ENCODE data around the gene ZNF227.
"Not testable (repeated sequence)": the region's sequence is repeated elsewhere in the genome, so short reads cannot be mapped to it uniquely, and the experiment has no call there.

Gene ZNF227

GRCh38 chr19:44236384-44236783 lies 24.1 kb downstream of the ZNF227 start:
- CTCF ChIA-PET, result no interaction called here
- DNase-seq (ENCODE audit: extremely low spot score), result no peak
- POLR2A ChIA-PET, result no interaction called here
- no peak for TF ChIP-seq CTCF (IDR thresholded peaks at IDR 0.05; ENCODE audit: control extremely low read depth, extremely low read depth, low read depth, missing control alignments)

- POLR2A ChIA-PET; CTCF ChIA-PET; DNase-seq (ENCODE audit: extremely low spot score): not testable (repeated sequence)
These were observed 40.0 kb downstream of the ZNF227 start for GRCh38 chr19:44252332-44252731.

DNA sequence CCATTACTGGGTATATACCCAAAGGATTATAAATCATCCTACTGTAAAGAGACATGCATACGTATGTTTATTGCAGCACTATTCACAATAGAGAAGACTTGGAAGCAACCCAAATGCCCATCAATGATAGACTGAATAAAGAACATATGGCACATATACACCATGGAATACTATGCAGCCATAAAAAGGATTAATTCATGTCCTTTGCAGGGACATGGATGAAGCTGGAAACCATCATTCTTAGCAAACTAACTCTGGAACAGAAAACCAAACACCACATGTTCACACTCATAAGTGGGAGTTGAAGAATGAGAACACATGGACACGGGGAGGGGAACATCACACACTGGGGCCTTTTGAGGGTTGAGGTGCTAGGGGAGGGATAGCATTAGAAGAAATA lies 41.1 kb downstream of the ZNF227 start:
- CTCF ChIA-PET; DNase-seq (ENCODE audit: extremely low spot score); POLR2A ChIA-PET: not testable (repeated sequence)

DNA sequence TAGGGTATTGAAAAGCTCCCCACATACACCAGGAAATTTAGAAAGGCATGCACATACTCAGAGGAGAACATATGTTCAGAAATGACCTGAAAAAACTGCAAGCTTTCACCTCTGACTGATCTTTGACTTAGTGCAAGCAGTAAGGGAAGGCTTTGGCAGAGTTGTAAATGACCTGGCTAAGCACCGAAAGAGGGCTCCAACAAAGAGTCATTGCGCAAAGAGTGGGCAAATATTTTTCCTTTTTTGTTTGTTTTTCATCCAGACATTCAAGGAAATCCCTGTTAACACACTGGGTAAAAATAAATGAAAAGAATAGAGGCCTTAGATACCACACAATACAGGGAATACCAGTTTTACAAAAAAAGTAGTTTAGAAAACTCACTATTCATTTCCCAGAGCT lies 42.2 kb downstream of the ZNF227 start:
- POLR2A ChIA-PET, result no interaction called here
- CTCF ChIA-PET, result no interaction called here

DNA sequence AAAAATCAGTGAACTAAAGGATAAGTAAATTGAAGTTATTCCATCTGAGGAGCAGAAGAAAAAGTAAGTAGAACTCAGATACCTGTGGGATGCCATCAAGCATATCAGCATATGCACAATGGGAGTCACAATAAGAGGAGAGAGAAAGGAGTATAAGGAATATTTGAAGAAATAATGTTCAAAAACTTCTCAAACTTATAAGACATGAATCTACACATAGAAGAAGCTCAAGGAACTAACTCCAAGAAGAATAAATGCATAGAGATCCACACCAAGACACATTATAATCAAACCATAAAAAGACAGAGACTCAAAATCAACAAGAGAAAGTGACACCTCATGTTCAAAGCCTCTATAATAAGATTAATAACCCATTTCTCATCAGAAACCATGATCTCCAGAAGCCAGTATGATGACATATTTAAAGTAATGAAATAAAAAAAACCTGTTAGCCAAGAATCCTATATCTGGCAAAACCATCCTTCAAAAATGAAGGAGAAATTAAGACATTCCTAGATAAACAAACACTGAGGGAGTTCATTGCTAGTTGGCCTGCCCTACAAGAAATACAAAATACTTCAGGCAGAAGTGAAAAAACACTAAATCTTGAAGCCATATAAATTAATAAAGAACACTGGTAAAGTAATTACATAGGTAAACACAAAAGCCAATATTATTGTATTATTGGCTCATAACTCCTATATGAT lies 43.5 kb downstream of the ZNF227 start:
- TF ChIP-seq CTCF (IDR thresholded peaks at IDR 0.05; ENCODE audit: control extremely low read depth, extremely low read depth, low read depth, missing control alignments), result no peak
- no peak for DNase-seq (ENCODE audit: extremely low spot score)
- ChIA-PET CTCF (no interaction called here), POLR2A (no interaction called here)

More for the DNA sequence above, 42.2 kb downstream of the ZNF227 start:
- no peak for DNase-seq (ENCODE audit: extremely low spot score)
- no peak for TF ChIP-seq CTCF (IDR thresholded peaks at IDR 0.05; ENCODE audit: control extremely low read depth, extremely low read depth, low read depth, missing control alignments)

DNA sequence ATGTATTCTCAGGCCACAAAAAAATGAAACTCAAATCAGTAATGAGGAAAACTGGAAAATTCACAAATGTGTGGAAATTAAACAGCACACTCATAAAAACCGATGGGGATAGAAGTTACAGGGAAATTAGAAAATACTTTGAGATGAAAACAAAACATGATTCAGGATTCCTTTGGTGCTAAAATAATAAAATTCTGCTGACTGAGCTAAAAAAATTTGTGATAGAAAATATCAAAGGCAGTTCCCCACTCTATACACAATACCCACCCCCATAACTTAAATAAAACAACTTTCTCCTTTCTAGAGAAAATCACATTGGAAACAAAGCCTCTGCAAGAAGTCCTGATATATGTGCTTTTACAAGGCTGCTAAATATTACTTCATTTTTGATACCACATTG lies 45.8 kb downstream of the ZNF227 start:
- DNase-seq (ENCODE audit: extremely low spot score), result no peak
- ChIA-PET POLR2A (no interaction called here), CTCF (no interaction called here)
- TF ChIP-seq CTCF (IDR thresholded peaks at IDR 0.05; ENCODE audit: control extremely low read depth, extremely low read depth, low read depth, missing control alignments), result no peak

DNA sequence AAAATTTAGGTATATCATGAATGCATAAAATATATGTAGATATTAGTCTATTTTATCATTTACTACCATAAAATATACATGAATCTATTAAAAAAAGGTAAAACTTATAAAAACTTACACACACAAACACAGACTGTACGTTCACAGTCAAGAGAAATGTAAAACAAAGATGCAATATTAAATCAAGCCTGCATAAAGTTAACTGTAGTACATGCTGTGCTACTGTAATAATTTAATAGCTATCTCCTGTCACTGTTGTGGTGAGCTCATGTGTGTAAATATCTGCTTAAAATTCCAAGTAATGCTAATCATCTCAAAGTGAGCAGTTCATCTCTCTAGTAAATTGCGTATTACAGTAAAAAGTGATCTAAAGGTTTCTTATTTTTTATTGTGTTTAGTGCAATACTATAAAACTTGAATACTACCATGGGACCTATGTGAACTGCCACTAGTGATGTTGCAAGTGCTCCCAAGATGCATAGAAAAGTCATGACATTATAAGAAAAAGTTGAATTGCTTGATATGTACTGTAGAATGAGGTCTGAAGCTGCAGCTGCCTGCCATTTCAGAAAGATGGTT lies 46.6 kb downstream of the ZNF227 start:
- TF ChIP-seq CTCF (IDR thresholded peaks at IDR 0.05; ENCODE audit: control extremely low read depth, extremely low read depth, low read depth, missing control alignments), result no peak
- DNase-seq (ENCODE audit: extremely low spot score), result no peak
- ChIA-PET POLR2A (no interaction called here), CTCF (no interaction called here)

GRCh38 chr19:44260343-44260681 lies 48.0 kb downstream of the ZNF227 start:
- CTCF ChIA-PET, result no interaction called here
- POLR2A ChIA-PET, result no interaction called here
- peak; percentile 14 for DNase-seq (ENCODE audit: extremely low spot score)
- TF ChIP-seq CTCF (IDR thresholded peaks at IDR 0.05; ENCODE audit: control extremely low read depth, extremely low read depth, low read depth, missing control alignments), result no peak

Measured in GM10248 (cell line).